PC-9 (cell line): ENCODE measurements around the gene HNRNPU.

ENCODE experiments used
- CTCF ChIP-seq: fragments of 200-600 bp; sonication (generic); conservative IDR thresholded peaks from 2 replicates; pipeline ENCODE4 v1.6.1; 2017; ENCODE audit warnings: mixed run types, antibody characterized with exemption, mild to moderate bottlenecking, moderate library complexity
- EZH2 ChIP-seq: fragments of 200-600 bp; sonication (generic); IDR thresholded peaks from 2 replicates; pipeline ENCODE4 v1.8.0; 2017; ENCODE audit warnings: antibody characterized with exemption, low read depth

- TF ChIP-seq CTCF (no peak), EZH2 (no peak)
These were observed 28.2 kb downstream of the HNRNPU start for GRCh38 chr1:244836135-244836521.
